Measurements from ENCODE around the gene SLC25A48.

DNA sequence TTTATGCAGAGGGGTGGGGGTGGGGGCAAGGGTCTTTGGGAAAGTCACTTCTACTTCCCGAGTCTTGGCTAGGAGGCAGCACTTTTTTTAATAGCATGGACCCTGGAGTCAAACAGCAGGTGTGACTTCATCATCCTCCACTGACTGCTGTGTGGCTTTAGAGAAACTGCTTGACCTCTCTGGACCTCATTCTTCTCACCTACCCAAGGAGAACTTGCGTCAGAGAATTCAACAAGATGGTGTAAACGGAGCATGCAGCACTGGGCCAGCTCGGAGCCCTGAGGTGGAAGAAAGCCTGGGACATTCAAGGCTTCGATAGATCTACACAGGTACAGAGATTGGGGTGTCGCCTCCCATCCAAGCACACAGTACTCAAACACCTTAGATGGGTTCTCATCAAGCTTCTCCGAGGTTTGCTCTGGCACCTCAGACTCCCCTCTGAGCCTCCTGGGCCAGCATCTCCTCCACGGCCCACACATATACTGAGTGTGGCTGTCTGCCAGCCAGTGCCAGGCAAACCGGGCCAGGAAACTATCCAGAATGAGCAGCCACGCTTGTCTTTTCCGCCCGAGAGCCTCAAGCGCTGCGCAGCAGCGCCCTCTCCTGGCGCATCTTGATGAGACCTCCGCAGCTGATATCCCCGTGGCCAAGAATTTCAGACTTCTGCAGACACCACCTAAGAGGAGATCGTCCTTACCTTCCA is 4.6 kb upstream of the SLC25A48 start:
- TF ChIP-seq EZH2 (IDR thresholded peaks at IDR 0.05) (no peak), POLR2AphosphoS5 (IDR thresholded peaks at IDR 0.05; ENCODE audit: borderline replicate concordance, low read depth, low read length) (no peak)
